GM21825 (cell line): ENCODE results near the gene TLR7.

Experiments
- ATAC-seq: cut with Tn5 transposase; IDR thresholded peaks from one replicate; pipeline ENCODE4 v1.9.1; 2021; ENCODE audit warnings: mild to moderate bottlenecking, moderate library complexity; ENCODE audit not compliant: unreplicated experiment

The TLR7 gene

GRCh38 chrX:12890467-12890866, 23.6 kb downstream of the TLR7 start:
- peak; percentile 51 for ATAC-seq

GRCh38 chrX:12891171-12891570, 24.3 kb downstream of the TLR7 start:
- no peak for ATAC-seq

- ATAC-seq: peak; percentile 47
Observed at GRCh38 chrX:12891915-12892506, 25.1 kb downstream of the TLR7 start.

GRCh38 chrX:12892716-12893115, 25.8 kb downstream of the TLR7 start:
- no peak for ATAC-seq

- no peak for ATAC-seq
Observed at GRCh38 chrX:12894074-12895030, 27.5 kb downstream of the TLR7 start.

- ATAC-seq: no peak
Observed at GRCh38 chrX:12895866-12896265, 29.0 kb downstream of the TLR7 start.

- ATAC-seq: no peak
Observed at GRCh38 chrX:12896935-12897334, 30.1 kb downstream of the TLR7 start.

GRCh38 chrX:12898073-12898472, 31.2 kb downstream of the TLR7 start:
- no peak for ATAC-seq

- no peak for ATAC-seq
Observed at GRCh38 chrX:12899506-12899905, 32.6 kb downstream of the TLR7 start.

- ATAC-seq: no peak
Observed at GRCh38 chrX:12901486-12901885, 34.6 kb downstream of the TLR7 start.

- ATAC-seq: no peak
Observed at GRCh38 chrX:12903646-12904045, 36.8 kb downstream of the TLR7 start.

- ATAC-seq: no peak
Observed at GRCh38 chrX:12906046-12906761, 39.3 kb downstream of the TLR7 start, which contains the start of gene TLR8. Gene TLR8, plus strand, starts transcription at chrX:12906620. Its CDS starts 87 bp downstream, at chrX:12906707.

- ATAC-seq: no peak
Observed at GRCh38 chrX:12910423-12911121, 43.7 kb downstream of the TLR7 start.

- ATAC-seq: no peak
Observed at GRCh38 chrX:12911122-12911470, 44.2 kb downstream of the TLR7 start.

- ATAC-seq: no peak
Observed at GRCh38 chrX:12912791-12913482, 46.1 kb downstream of the TLR7 start.

GRCh38 chrX:12917753-12918152, 50.9 kb downstream of the TLR7 start:
- ATAC-seq: no peak

GRCh38 chrX:12919051-12919450, 52.2 kb downstream of the TLR7 start:
- ATAC-seq: no peak

- no peak for ATAC-seq
Observed at GRCh38 chrX:12919620-12920019, 52.7 kb downstream of the TLR7 start.

GRCh38 chrX:12920990-12921389, 54.1 kb downstream of the TLR7 start:
- ATAC-seq: no peak

GRCh38 chrX:12921886-12922598, 55.2 kb downstream of the TLR7 start:
- no peak for ATAC-seq
